Upper lobe of left lung (tissue), 6 donors: ENCODE measurements around the gene OR7D2. TPM values are rescaled to one million over a fixed set of nuclear protein-coding genes. Genes with fewer than 3 reads are reported as not detected.

ENCODE experiments used
- ATAC-seq, 2 donors: fragments of 200-7000 bp; cut with Tn5 transposase; one replicate each; pipeline ENCODE4 v1.9.1; 2022; ENCODE audit warnings: mild to moderate bottlenecking in 2 of 2, moderate library complexity in 2 of 2; ENCODE audit not compliant: low FRiP score in 2 of 2
- DNase-seq, 2 donors: peaks; one replicate each; pipeline ENCODE4 v3.0.0-alpha.2; 2019 to 2020
- H3K27ac ChIP-seq, 4 donors: fragments of 200-600 bp; sonication (generic); one replicate each; pipeline ENCODE4 v1.5.1; 2016 to 2019
- H3K27me3 ChIP-seq, 4 donors: fragments of 200-600 bp; sonication (generic); one replicate each; pipeline ENCODE4 v1.5.1; 2017 to 2019
- H3K36me3 ChIP-seq, 4 donors: fragments of 200-600 bp; sonication (generic); one replicate each; pipeline ENCODE4 v1.5.1; 2016 to 2019
- H3K4me1 ChIP-seq, 4 donors: fragments of 200-600 bp; sonication (generic); one replicate each; pipeline ENCODE4 v1.5.1; 2018 to 2019
- H3K4me3 ChIP-seq, 4 donors: fragments of 200-600 bp; sonication (generic); one replicate each; pipeline ENCODE4 v1.5.1; 2017 to 2019; ENCODE audit warnings: mild to moderate bottlenecking in 2 of 4, moderate library complexity in 1 of 4
- H3K9me3 ChIP-seq, 4 donors: fragments of 200-600 bp; sonication (generic); one replicate each; pipeline ENCODE4 v1.5.1; 2018 to 2019
- CTCF ChIP-seq, 6 experiments: fragments of 450-650 bp in 4 of 6; fragments of 200-600 bp in 2 of 6; sonication (generic) in 2 of 6; IDR thresholded peaks; one replicate each; pipeline ENCODE4 v1.5.1; 2016 to 2019; ENCODE audit warnings: antibody characterized with exemption in 6 of 6
- EP300 ChIP-seq, 4 donors: sonication (generic); formaldehyde crosslinking; IDR thresholded peaks; one replicate each; pipeline ENCODE4 v1.5.1; 2017; ENCODE audit warnings: antibody characterized with exemption in 4 of 4, control low read depth in 2 of 4
- POLR2A ChIP-seq, 4 donors: fragments of 450-650 bp; IDR thresholded peaks; one replicate each; pipeline ENCODE4 v1.5.1; 2016 to 2017; ENCODE audit warnings: antibody characterized with exemption in 4 of 4, mild to moderate bottlenecking in 2 of 4
- POLR2AphosphoS5 ChIP-seq, 2 donors: sonication (generic); formaldehyde crosslinking; IDR thresholded peaks; one replicate each; pipeline ENCODE4 v1.5.1; 2017; ENCODE audit warnings: antibody characterized with exemption in 2 of 2
- WGBS, 2 donors: methylation state at CpG; one replicate each; pipeline ENCODE4 v1.1.5; 2017 to 2018; 5-methylcytosine and 5-hydroxymethylcytosine counted together
- total RNA-seq, 6 donors: library from RNA; depleted of rRNA in 4 of 6; stranded (reverse); fragments of >200 nt in 4 of 6; gene quantifications; one replicate each; pipeline versions ENCODE4 v1.1.0 to v1.2.1, GENCODE V29; 2016 to 2021
- donor health status: DM: no; HTN: no; CAD: no; lungs with moderate emphysema.
- donor health status: DM: no; HTN: yes; CAD: no; lungs with severe emphysema.

OR7D2 gene
- total RNA-seq, 6 donors from 2014 or later: 0.33 to 0.57 TPM; not detected in 4

DNA sequence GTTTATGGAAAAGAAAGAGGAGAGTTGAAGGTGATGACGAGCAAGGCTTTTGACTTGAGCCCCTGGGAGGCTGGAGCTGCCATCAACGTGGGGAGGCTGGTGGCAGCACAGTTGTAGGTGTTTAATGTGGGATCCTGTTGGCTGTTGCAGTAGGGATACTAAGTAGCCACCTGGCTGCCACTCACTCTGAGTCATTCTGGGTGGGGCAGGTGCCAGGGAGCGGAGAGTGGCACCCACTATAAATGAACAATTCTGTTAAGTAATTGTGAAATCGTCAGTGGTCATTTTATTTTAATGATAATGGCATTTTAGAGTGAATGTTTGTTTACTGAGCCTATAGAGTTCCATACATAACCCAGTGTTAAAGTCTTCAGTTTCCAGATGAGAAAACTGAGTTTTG lies 28.8 kb upstream of the OR7D2 start:
- ATAC-seq: no peak
- Histone ChIP-seq H3K4me3 (no peak overlapping the region), H3K27me3 (no peaks in the 10 kb centered on the region), H3K27ac (no peak overlapping the region), H3K4me1 (no peaks in the 10 kb centered on the region), H3K9me3 (peaks cover 7 to 38% (median 31%) of the 10 kb centered on the region in 4 donors), H3K36me3 (peaks cover 0 to 37% (median 11%) of the 10 kb centered on the region in 4 donors)
- WGBS, 2 donors: 86 to 96% methylated on average over 4 of the region's 4 CpGs
- TF ChIP-seq EP300 (IDR thresholded peaks at IDR 0.05): no peak
- no peak for TF ChIP-seq CTCF (IDR thresholded peaks at IDR 0.05)
- no peak for TF ChIP-seq POLR2A (IDR thresholded peaks at IDR 0.05)
- TF ChIP-seq POLR2AphosphoS5 (IDR thresholded peaks at IDR 0.05): no peak
- no peak for DNase-seq

DNA sequence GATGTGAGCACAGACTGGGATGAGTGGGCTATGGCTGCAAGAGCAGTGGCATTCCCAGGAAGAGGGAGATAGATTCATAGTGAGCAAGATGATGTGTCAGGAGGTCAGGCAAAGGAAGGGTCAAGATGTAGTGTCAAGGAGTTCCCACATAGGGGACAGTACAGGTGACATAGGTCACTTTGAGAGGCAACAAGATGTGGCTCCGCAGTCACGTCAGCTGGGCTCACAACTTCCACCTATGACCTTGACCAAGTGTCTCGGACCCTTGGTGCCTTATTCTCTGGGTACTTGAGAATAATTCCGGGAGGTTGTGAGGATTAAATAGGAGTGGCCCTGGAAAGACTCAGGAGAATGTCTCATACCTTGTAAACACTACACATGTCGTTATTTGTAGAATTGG lies 28.1 kb upstream of the OR7D2 start:
- Histone ChIP-seq H3K27me3 (no peaks in the 10 kb centered on the region), H3K9me3 (peaks cover under 1 to 37% (median 30%) of the 10 kb centered on the region in 4 donors), H3K4me1 (no peaks in the 10 kb centered on the region), H3K4me3 (no peak overlapping the region), H3K36me3 (peaks cover 0 to 32% (median 11%) of the 10 kb centered on the region in 4 donors), H3K27ac (no peak overlapping the region)
- ATAC-seq (no peak), DNase-seq (no peak)
- TF ChIP-seq POLR2AphosphoS5 (IDR thresholded peaks at IDR 0.05) (no peak), CTCF (IDR thresholded peaks at IDR 0.05) (no peak), POLR2A (IDR thresholded peaks at IDR 0.05) (no peak), EP300 (IDR thresholded peaks at IDR 0.05) (no peak)
- 95 to 98% methylated on average over 5 of the region's 5 CpGs for WGBS, 2 donors

- peaks cover 0 to 36% (median 32%) of the 10 kb centered on the region in 4 donors for H3K9me3 ChIP-seq
Measured at GRCh38 chr19:9151367-9151766, 27.4 kb upstream of the OR7D2 start.

GRCh38 chr19:9155591-9155990 lies 23.2 kb upstream of the OR7D2 start:
- peaks cover 0 to 57% (median 37%) of the 10 kb centered on the region in 4 donors for H3K9me3 ChIP-seq
- peaks cover 32 to 64% (median 58%) of the 10 kb centered on the region in 4 donors for H3K36me3 ChIP-seq
- 96 to 99% methylated on average over 4 of the region's 4 CpGs for WGBS, 2 donors
- H3K4me1 ChIP-seq: no peaks in the 10 kb centered on the region
- H3K4me3 ChIP-seq: no peak overlapping the region
- TF ChIP-seq EP300 (IDR thresholded peaks at IDR 0.05) (no peak), CTCF (IDR thresholded peaks at IDR 0.05) (no peak), POLR2A (IDR thresholded peaks at IDR 0.05) (no peak), POLR2AphosphoS5 (IDR thresholded peaks at IDR 0.05) (no peak)
- ATAC-seq (no peak), DNase-seq (no peak)
- no peaks in the 10 kb centered on the region for H3K27me3 ChIP-seq
- no peak overlapping the region for H3K27ac ChIP-seq

More at GRCh38 chr19:9151367-9151766, 27.4 kb upstream of the OR7D2 start:
- ATAC-seq (no peak), DNase-seq (no peak)
- H3K27ac ChIP-seq: no peak overlapping the region
- H3K36me3 ChIP-seq: peaks cover 0 to 38% (median 18%) of the 10 kb centered on the region in 4 donors
- TF ChIP-seq POLR2A (IDR thresholded peaks at IDR 0.05) (no peak), EP300 (IDR thresholded peaks at IDR 0.05) (no peak), POLR2AphosphoS5 (IDR thresholded peaks at IDR 0.05) (no peak), CTCF (IDR thresholded peaks at IDR 0.05) (no peak)
- WGBS, 2 donors: 92% methylated on average over 5 of the region's 5 CpGs
- H3K4me3 ChIP-seq: no peak overlapping the region
- H3K4me1 ChIP-seq: no peaks in the 10 kb centered on the region
- H3K27me3 ChIP-seq: no peaks in the 10 kb centered on the region

DNA sequence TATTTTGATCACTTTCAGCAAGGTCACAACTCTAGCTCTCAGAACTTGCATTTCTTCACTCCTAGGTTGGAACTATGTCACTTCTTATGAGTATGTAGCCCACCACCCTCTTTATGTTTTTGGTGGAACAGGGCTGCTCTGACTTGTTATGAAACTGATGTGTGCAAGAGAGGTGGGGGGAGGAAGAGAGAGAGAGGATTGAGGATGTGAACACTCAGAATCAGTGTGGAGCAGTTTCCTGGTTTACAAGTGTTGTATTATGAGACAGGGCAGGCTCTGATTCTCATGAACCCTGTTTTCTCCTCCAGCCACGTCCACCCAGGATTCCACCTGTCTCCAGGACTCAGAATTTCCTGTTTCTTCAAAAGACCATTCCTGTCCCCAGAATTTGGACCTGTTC lies 22.5 kb upstream of the OR7D2 start:
- H3K4me1 ChIP-seq: no peaks in the 10 kb centered on the region
- ATAC-seq (no peak), DNase-seq (no peak)
- H3K27ac ChIP-seq: no peak overlapping the region
- TF ChIP-seq POLR2A (IDR thresholded peaks at IDR 0.05) (no peak), CTCF (IDR thresholded peaks at IDR 0.05) (no peak), EP300 (IDR thresholded peaks at IDR 0.05) (no peak), POLR2AphosphoS5 (IDR thresholded peaks at IDR 0.05) (no peak)
- no peaks in the 10 kb centered on the region for H3K27me3 ChIP-seq
- no peak overlapping the region for H3K4me3 ChIP-seq
- peaks cover 39 to 71% (median 65%) of the 10 kb centered on the region in 4 donors for H3K36me3 ChIP-seq
- peaks cover 0 to 60% (median 44%) of the 10 kb centered on the region in 4 donors for H3K9me3 ChIP-seq
- WGBS, 2 donors: 88 to 89% methylated on average over 1 of the region's 1 CpG
